Measurements from ENCODE around the gene ATG16L1.

DNA sequence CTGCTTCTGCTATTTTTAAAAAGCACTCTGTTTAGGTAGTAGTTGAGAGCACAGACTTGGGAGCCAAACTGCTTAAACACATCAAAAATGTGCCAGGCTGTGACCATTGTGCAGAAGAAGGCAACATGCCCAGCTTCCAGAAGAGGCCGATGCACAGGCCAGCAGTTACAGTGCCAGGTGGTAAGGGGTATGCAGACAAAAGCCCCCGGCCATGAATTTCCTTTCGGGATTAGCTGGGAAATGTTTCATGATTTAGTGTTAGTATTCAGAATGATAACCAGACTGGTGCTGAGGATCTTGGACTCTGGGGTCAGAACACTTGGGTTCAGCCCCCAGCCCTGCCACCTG is 40.0 kb upstream of the ATG16L1 start:
- TF ChIP-seq, protein P1, sequence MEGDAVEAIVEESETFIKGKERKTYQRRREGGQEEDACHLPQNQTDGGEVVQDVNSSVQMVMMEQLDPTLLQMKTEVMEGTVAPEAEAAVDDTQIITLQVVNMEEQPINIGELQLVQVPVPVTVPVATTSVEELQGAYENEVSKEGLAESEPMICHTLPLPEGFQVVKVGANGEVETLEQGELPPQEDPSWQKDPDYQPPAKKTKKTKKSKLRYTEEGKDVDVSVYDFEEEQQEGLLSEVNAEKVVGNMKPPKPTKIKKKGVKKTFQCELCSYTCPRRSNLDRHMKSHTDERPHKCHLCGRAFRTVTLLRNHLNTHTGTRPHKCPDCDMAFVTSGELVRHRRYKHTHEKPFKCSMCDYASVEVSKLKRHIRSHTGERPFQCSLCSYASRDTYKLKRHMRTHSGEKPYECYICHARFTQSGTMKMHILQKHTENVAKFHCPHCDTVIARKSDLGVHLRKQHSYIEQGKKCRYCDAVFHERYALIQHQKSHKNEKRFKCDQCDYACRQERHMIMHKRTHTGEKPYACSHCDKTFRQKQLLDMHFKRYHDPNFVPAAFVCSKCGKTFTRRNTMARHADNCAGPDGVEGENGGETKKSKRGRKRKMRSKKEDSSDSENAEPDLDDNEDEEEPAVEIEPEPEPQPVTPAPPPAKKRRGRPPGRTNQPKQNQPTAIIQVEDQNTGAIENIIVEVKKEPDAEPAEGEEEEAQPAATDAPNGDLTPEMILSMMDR (IDR thresholded peaks at IDR 0.05; ENCODE audit: extremely low read depth in 1 of 2, insufficient read depth in 1 of 2, low read depth in 1 of 2, low read length in 2 of 2): no peak
- TF ChIP-seq POLR2A (IDR thresholded peaks at IDR 0.05; ENCODE audit: low read depth, low read length) (no peak), EZH2 (IDR thresholded peaks at IDR 0.05; ENCODE audit: borderline replicate concordance, low read depth, low read length, severe bottlenecking) (no peak), MYC (IDR thresholded peaks at IDR 0.05; ENCODE audit: low read depth, low read length) (no peak), POLR2AphosphoS5 (IDR thresholded peaks at IDR 0.05; ENCODE audit: insufficient read depth, low read depth, low read length) (no peak), JUN (IDR thresholded peaks at IDR 0.05; ENCODE audit: borderline replicate concordance, insufficient read depth, insufficient read length, low read depth) (no peak)
- TF ChIP-seq, protein P2, sequence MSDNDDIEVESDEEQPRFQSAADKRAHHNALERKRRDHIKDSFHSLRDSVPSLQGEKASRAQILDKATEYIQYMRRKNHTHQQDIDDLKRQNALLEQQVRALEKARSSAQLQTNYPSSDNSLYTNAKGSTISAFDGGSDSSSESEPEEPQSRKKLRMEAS (IDR thresholded peaks at IDR 0.05; ENCODE audit: insufficient read depth, insufficient read length): no peak
